Measurements from ENCODE around the gene THRB. TPM values are rescaled to one million over a fixed set of nuclear protein-coding genes. Genes with fewer than 3 reads are reported as not detected.

THRB gene
- polyA plus RNA-seq, 1 of the 3 experiments (the other 2 are of a cell fraction): 0.02 TPM

DNA sequence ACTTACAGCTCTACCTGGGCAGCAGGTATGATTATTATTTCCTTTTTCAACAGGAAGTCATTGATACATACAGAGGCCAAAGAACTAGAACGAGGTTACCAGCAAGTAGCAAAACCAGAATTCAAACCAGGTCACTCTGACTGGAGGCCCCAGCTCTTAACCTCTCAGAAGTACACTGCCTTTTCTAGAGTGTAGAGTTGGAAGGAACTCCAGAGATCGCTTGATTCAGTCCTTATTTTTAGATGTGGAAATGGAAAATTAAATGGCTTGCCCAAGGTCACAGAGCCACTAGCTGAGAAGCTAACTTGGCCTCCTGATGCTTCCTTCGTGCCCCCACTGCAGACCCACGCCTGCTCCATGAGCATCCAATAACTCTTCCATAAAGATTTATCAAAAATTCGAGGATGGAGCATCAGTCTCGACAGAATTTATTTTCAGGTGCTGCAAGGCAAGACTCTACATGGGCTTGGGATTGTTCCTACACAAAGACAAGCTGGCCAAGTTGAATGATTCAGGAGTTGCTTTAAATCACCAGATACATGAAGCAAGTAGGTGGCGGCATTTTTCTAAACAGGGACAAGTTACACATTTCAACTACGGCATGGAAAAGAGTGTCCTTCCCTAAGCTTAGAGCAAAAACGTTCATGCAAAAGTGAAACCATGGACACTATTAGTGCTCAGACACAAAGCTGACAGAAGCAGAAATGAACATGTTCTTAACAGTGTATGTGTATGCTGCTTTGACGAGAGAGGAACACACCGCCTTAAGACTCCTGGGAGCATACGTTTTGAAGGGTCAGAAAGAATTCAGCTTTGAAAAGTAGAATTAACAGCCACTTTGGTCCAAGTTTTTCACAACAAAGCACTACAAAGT, 235.7 kb downstream of the THRB start (continued):
- TF ChIP-seq, protein P1, sequence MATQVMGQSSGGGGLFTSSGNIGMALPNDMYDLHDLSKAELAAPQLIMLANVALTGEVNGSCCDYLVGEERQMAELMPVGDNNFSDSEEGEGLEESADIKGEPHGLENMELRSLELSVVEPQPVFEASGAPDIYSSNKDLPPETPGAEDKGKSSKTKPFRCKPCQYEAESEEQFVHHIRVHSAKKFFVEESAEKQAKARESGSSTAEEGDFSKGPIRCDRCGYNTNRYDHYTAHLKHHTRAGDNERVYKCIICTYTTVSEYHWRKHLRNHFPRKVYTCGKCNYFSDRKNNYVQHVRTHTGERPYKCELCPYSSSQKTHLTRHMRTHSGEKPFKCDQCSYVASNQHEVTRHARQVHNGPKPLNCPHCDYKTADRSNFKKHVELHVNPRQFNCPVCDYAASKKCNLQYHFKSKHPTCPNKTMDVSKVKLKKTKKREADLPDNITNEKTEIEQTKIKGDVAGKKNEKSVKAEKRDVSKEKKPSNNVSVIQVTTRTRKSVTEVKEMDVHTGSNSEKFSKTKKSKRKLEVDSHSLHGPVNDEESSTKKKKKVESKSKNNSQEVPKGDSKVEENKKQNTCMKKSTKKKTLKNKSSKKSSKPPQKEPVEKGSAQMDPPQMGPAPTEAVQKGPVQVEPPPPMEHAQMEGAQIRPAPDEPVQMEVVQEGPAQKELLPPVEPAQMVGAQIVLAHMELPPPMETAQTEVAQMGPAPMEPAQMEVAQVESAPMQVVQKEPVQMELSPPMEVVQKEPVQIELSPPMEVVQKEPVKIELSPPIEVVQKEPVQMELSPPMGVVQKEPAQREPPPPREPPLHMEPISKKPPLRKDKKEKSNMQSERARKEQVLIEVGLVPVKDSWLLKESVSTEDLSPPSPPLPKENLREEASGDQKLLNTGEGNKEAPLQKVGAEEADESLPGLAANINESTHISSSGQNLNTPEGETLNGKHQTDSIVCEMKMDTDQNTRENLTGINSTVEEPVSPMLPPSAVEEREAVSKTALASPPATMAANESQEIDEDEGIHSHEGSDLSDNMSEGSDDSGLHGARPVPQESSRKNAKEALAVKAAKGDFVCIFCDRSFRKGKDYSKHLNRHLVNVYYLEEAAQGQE (IDR thresholded peaks at IDR 0.05; ENCODE audit: low read depth, low read length): no peak

DNA sequence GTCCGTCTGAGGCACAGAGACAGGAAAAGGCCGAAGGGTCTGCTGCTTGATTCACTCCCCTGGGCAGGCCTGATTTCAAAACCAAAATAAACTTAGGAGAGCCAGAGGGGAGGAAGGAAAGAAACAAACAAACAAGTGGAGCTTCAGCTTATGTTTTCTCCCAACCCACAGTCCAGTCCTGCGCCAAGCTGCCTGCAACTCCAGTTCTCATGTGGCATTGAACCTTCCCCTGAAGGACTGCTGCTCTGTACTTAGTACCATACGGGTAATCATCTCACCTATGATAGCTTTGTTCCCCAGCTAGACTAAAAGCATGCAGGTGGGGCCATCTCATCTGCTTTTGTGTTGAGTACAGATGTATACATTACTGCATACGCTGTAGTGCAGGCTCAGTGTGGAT, 236.4 kb downstream of the THRB start:
- WGBS (ENCODE audit: low lambda C conversion rate): 93% methylated on average over 5 of the region's 5 CpGs
- POLR2A ChIA-PET: no interaction called here
- H3K9me3 ChIP-seq: no peaks in the 10 kb centered on the region
- H3K4me3 ChIP-seq (ENCODE audit: low read depth in 2 of 2, low read length in 1 of 2): no peak overlapping the region
- no peak overlapping the region for H3K9ac ChIP-seq
- DNase-seq: no peak
- H3K27me3 ChIP-seq (ENCODE audit: insufficient read depth): no peaks in the 10 kb centered on the region
- no peaks in the 10 kb centered on the region for H3K36me3 ChIP-seq (replicated peaks in 1 of 2; ENCODE audit: control insufficient read depth in 1 of 2, insufficient read depth in 2 of 2, low read length in 1 of 2)
- H3K27ac ChIP-seq (ENCODE audit: low read depth in 2 of 2, low read length in 1 of 2): no peak overlapping the region
- no peak overlapping the region for H2AFZ ChIP-seq (ENCODE audit: low read depth)
- H3K9me2 ChIP-seq: no peaks in the 10 kb centered on the region
- no peaks in the 10 kb centered on the region for H3K79me2 ChIP-seq (ENCODE audit: insufficient read depth)
- H3K4me2 ChIP-seq: no peak overlapping the region
- H3K4me1 ChIP-seq (ENCODE audit: control insufficient read depth in 1 of 2, insufficient read depth in 2 of 2, low read depth in 1 of 2, low read length in 1 of 2): peaks cover 0 to 4% of the 10 kb centered on the region in 2 experiments; a peak in 2 of 4 replicates
- CTCF ChIA-PET: interaction anchor here (1.2 kb wide), 1 partner anchor 17 kb away, joined by 3 read pairs; no protein-coding TSS in a partner anchor
- H3F3A ChIP-seq (replicated peaks; ENCODE audit: insufficient read depth): peaks cover 11% of the 10 kb centered on the region
- TF ChIP-seq RXRA (IDR thresholded peaks at IDR 0.05; ENCODE audit: borderline replicate concordance, low read depth) (no peak), NRF1 (IDR thresholded peaks at IDR 0.05; ENCODE audit: low read depth, low read length) (no peak), RAD21 (IDR thresholded peaks at IDR 0.05; ENCODE audit: low read length) (no peak), EP300 (IDR thresholded peaks at IDR 0.05; ENCODE audit: borderline replicate concordance in 1 of 2, low read depth in 1 of 2, low read length in 1 of 2) (no peak), RCOR1 (IDR thresholded peaks at IDR 0.05; ENCODE audit: low read length) (no peak), GABPA (IDR thresholded peaks at IDR 0.05; ENCODE audit: low read depth) (no peak), MXI1 (IDR thresholded peaks at IDR 0.05; ENCODE audit: low read depth, low read length) (no peak), ELF1 (IDR thresholded peaks at IDR 0.05) (no peak), SMC3 (IDR thresholded peaks at IDR 0.05; ENCODE audit: low read depth, low read length) (no peak), FOSL2 (IDR thresholded peaks at IDR 0.05; ENCODE audit: borderline replicate concordance, low read depth) (no peak), JUND (IDR thresholded peaks at IDR 0.05) (no peak)
- TF ChIP-seq, protein P2, sequence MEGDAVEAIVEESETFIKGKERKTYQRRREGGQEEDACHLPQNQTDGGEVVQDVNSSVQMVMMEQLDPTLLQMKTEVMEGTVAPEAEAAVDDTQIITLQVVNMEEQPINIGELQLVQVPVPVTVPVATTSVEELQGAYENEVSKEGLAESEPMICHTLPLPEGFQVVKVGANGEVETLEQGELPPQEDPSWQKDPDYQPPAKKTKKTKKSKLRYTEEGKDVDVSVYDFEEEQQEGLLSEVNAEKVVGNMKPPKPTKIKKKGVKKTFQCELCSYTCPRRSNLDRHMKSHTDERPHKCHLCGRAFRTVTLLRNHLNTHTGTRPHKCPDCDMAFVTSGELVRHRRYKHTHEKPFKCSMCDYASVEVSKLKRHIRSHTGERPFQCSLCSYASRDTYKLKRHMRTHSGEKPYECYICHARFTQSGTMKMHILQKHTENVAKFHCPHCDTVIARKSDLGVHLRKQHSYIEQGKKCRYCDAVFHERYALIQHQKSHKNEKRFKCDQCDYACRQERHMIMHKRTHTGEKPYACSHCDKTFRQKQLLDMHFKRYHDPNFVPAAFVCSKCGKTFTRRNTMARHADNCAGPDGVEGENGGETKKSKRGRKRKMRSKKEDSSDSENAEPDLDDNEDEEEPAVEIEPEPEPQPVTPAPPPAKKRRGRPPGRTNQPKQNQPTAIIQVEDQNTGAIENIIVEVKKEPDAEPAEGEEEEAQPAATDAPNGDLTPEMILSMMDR (IDR thresholded peaks at IDR 0.05): no peak
- TF ChIP-seq, protein P3, sequence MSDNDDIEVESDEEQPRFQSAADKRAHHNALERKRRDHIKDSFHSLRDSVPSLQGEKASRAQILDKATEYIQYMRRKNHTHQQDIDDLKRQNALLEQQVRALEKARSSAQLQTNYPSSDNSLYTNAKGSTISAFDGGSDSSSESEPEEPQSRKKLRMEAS (IDR thresholded peaks at IDR 0.05; ENCODE audit: low read depth): no peak
- H4K20me1 ChIP-seq (ENCODE audit: insufficient read depth): no peaks in the 10 kb centered on the region
